Tibial nerve (tissue), 4 donors: Measurements from ENCODE around the gene EPB41L4A.

Source experiments
- CTCF ChIP-seq, 5 experiments: fragments of 200-600 bp in 3 of 5; fragments of 450-650 bp in 2 of 5; sonication (generic) in 3 of 5; IDR thresholded peaks; one replicate each; pipeline ENCODE4 v1.5.1; 2016 to 2019; ENCODE audit warnings: antibody characterized with exemption in 5 of 5, mild to moderate bottlenecking in 3 of 5, moderate library complexity in 2 of 5
- EP300 ChIP-seq, 2 donors: sonication (generic); formaldehyde crosslinking; IDR thresholded peaks; one replicate each; pipeline ENCODE4 v1.6.1; 2017; ENCODE audit warnings: antibody characterized with exemption in 2 of 2, mild to moderate bottlenecking in 1 of 2
- POLR2A ChIP-seq, 2 donors: fragments of 450-650 bp; IDR thresholded peaks; one replicate each; pipeline ENCODE4 v1.6.1; 2017; ENCODE audit warnings: antibody characterized with exemption in 2 of 2, mild to moderate bottlenecking in 2 of 2, moderate library complexity in 2 of 2

- no peak for TF ChIP-seq POLR2A (IDR thresholded peaks at IDR 0.05)
- no peak for TF ChIP-seq CTCF (IDR thresholded peaks at IDR 0.05)
- no peak for TF ChIP-seq EP300 (IDR thresholded peaks at IDR 0.05)
Observed at GRCh38 chr5:112338681-112339337, 80.3 kb downstream of the EPB41L4A start.
